Measurements from ENCODE around the gene GALNT14. TPM values are rescaled to one million over a fixed set of nuclear protein-coding genes. Genes with fewer than 3 reads are reported as not detected.

Gene GALNT14
- total RNA-seq, 1 donor from 2014 or later, result 1.7 TPM

GRCh38 chr2:31067259-31067658, 71.0 kb downstream of the GALNT14 start:
- DNase-seq (ENCODE audit: extremely low spot score in 2 of 2), result no peak
- intact Hi-C loops (cut with DNase I), result no loop called here
- no peaks in the 10 kb centered on the region for H3K27me3 ChIP-seq

DNA sequence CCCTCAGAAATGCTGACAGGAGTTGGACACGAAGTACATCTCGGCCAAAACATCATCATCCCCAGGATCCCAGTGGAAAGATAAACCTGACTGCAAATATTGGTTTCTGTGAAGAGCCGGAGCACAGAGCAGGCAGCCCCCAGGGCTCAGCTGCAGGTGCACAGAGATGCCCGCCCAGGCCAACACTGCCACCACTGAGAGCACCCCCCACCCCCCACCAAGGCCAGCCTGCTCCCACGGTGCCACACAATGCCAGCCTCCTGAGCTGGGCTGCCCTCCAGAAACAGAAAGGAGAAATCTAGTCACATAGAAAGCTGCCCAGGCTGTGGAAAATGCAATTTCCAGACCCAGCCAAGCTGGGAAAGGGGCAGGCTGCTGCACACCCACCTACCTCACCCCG, 71.7 kb downstream of the GALNT14 start:
- Histone ChIP-seq H3K9me3 (no peaks in the 10 kb centered on the region), H3K4me3 (no peak overlapping the region), H3K27me3 (no peaks in the 10 kb centered on the region), H3K4me1 (no peaks in the 10 kb centered on the region), H3K27ac (no peak overlapping the region), H3K36me3 (no peaks in the 10 kb centered on the region)
- intact Hi-C loops (cut with DNase I), result no loop called here
- no peak for DNase-seq (ENCODE audit: extremely low spot score in 2 of 2)
- TF ChIP-seq CTCF (IDR thresholded peaks at IDR 0.05) (no peak), POLR2AphosphoS5 (IDR thresholded peaks at IDR 0.05; ENCODE audit: insufficient read depth in 1 of 2, low read depth in 1 of 2) (no peak), POLR2A (IDR thresholded peaks at IDR 0.05) (no peak)

More at GRCh38 chr2:31067259-31067658, 71.0 kb downstream of the GALNT14 start:
- no peaks in the 10 kb centered on the region for H3K4me1 ChIP-seq
- TF ChIP-seq CTCF (IDR thresholded peaks at IDR 0.05), result no peak
- TF ChIP-seq POLR2AphosphoS5 (IDR thresholded peaks at IDR 0.05; ENCODE audit: insufficient read depth in 1 of 2, low read depth in 1 of 2), result no peak
- no peak for TF ChIP-seq POLR2A (IDR thresholded peaks at IDR 0.05)
- no peaks in the 10 kb centered on the region for H3K36me3 ChIP-seq
- no peak overlapping the region for H3K27ac ChIP-seq
- no peaks in the 10 kb centered on the region for H3K9me3 ChIP-seq
- H3K4me3 ChIP-seq, result no peak overlapping the region

DNA sequence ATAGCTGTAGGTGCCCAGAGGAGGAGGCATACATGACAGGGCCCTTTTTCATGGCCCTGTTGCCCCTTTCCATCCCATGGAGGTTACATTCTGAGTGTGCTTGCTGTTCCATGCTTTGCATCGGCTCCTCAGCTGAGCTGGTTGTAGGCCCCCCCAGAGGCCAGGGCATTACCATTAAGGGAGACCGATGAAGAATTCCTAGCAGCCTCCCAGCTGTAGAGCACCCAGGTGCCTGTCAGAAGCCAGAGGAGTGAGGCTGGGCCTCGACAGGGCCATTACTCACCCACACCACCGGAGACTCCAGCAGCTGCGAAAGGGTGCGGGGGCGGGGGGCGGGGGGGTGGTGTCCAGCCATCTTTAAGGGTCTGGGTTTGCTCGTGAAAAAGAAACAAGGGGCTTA, 72.2 kb downstream of the GALNT14 start:
- H3K4me1 ChIP-seq, result no peaks in the 10 kb centered on the region
- H3K27ac ChIP-seq, result no peak overlapping the region
- no peaks in the 10 kb centered on the region for H3K9me3 ChIP-seq
- H3K4me3 ChIP-seq, result no peak overlapping the region
- TF ChIP-seq POLR2A (IDR thresholded peaks at IDR 0.05), result no peak
- no peak for TF ChIP-seq CTCF (IDR thresholded peaks at IDR 0.05)
- no peak for TF ChIP-seq POLR2AphosphoS5 (IDR thresholded peaks at IDR 0.05; ENCODE audit: insufficient read depth in 1 of 2, low read depth in 1 of 2)
- no peak for DNase-seq (ENCODE audit: extremely low spot score in 2 of 2)
- H3K27me3 ChIP-seq, result no peaks in the 10 kb centered on the region
- no peaks in the 10 kb centered on the region for H3K36me3 ChIP-seq
- intact Hi-C loops (cut with DNase I), result no loop called here

DNA sequence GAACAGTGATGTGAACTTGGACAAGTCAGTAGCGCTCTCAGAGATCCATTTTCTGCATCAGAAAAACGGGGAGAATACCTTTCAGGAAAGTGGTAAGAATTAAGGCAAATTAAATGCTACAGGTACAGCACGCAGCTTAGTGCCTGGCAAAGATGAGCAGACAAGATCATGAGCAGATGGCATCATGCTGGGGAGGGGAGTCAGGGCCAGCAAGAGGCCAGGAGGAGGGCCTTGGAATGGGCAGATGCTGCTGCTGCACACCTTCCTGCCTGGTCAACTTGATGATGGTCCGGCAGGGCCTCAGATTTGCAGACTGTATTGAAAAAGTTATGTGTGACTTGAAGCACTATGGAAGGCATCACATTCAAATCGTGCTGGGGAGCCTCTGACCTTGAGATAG, 72.9 kb downstream of the GALNT14 start:
- intact Hi-C loops (cut with DNase I), result no loop called here
- Histone ChIP-seq H3K36me3 (no peaks in the 10 kb centered on the region), H3K9me3 (no peaks in the 10 kb centered on the region), H3K27ac (no peak overlapping the region), H3K4me1 (no peaks in the 10 kb centered on the region), H3K27me3 (no peaks in the 10 kb centered on the region), H3K4me3 (no peak overlapping the region)
- DNase-seq (ENCODE audit: extremely low spot score in 2 of 2), result no peak
- TF ChIP-seq POLR2AphosphoS5 (IDR thresholded peaks at IDR 0.05; ENCODE audit: insufficient read depth in 1 of 2, low read depth in 1 of 2), result no peak
- TF ChIP-seq CTCF (IDR thresholded peaks at IDR 0.05), result no peak
- TF ChIP-seq POLR2A (IDR thresholded peaks at IDR 0.05), result no peak

DNA sequence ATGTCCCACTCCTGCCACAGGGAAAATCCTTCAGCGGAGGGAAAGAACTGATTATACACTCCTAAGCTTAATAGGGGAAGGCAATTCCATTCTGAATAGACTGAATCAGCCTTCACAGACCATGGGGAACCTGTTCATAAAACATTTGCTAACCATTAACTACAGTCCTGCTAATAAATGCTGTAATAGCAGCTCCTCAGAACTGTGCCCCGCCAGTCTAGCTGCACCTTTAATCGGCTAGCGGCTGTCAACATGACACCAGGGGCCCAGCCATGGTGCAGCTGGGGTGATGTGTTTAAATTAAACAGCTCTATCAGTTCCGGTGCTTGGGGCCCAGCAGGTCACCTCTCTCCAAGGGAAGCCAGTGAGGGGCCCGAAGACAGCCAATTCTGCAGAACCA, 77.8 kb downstream of the GALNT14 start:
- Histone ChIP-seq H3K9me3 (no peaks in the 10 kb centered on the region), H3K27ac (no peak overlapping the region), H3K36me3 (no peaks in the 10 kb centered on the region), H3K27me3 (no peaks in the 10 kb centered on the region), H3K4me3 (no peak overlapping the region), H3K4me1 (no peaks in the 10 kb centered on the region)
- intact Hi-C loops (cut with DNase I), result no loop called here
- TF ChIP-seq CTCF (IDR thresholded peaks at IDR 0.05) (no peak), POLR2AphosphoS5 (IDR thresholded peaks at IDR 0.05; ENCODE audit: insufficient read depth in 1 of 2, low read depth in 1 of 2) (no peak), POLR2A (IDR thresholded peaks at IDR 0.05) (no peak)
- peak in 1 of 2 donors; percentile 13 for DNase-seq (ENCODE audit: extremely low spot score in 2 of 2)

Data from vagina (tissue), 2 donors.